ENCODE measurements around the gene ABHD17A. TPM values are rescaled to one million over a fixed set of nuclear protein-coding genes. Genes with fewer than 3 reads are reported as not detected.

The ABHD17A gene
- total RNA-seq, 1 experiment from 2014 or later: 47.5 TPM

GRCh38 chr19:1910177-1910576 lies 24.9 kb upstream of the ABHD17A start:
- no peak overlapping the region for H3K56ac ChIP-seq (ENCODE audit: insufficient read length, low read depth, low read length)
- H4K91ac ChIP-seq (ENCODE audit: insufficient read length, low read depth, low read length): no peak overlapping the region
- peaks cover 4% of the 10 kb centered on the region for H3K79me1 ChIP-seq (ENCODE audit: insufficient read depth, low read depth, low read length, poor library complexity, severe bottlenecking)
- H3K9ac ChIP-seq (ENCODE audit: extremely low read depth, insufficient read length, low read length): no peak overlapping the region
- no CpG with 5 or more reads among the region's 10 CpGs for WGBS (ENCODE audit: extremely low coverage, insufficient read length, low lambda C conversion rate)
- H3K4ac ChIP-seq (ENCODE audit: low read depth, low read length): no peak overlapping the region
- 0 out of 2 replicates have a peak, but pooled peaks cover 2% of the 10 kb centered on the region for H3K4me1 ChIP-seq (ENCODE audit: insufficient read depth, low read length)
- H3K27me3 Mint-ChIP-seq (ENCODE audit: low read depth): no peaks in the 10 kb centered on the region
- no peaks in the 10 kb centered on the region for H3K9me3 ChIP-seq (ENCODE audit: control insufficient read depth, low read depth, low read length)
- H2BK20ac ChIP-seq (ENCODE audit: low read depth, low read length, poor library complexity, severe bottlenecking): no peak overlapping the region
- no peak overlapping the region for H2BK5ac ChIP-seq (ENCODE audit: insufficient read length, low read length)
- H2AK5ac ChIP-seq (ENCODE audit: insufficient read length, low read length): no peak overlapping the region
- peaks cover 11 to 23% (median 15%) of the 10 kb centered on the region in 3 experiments for H3K36me3 Mint-ChIP-seq (ENCODE audit: insufficient read depth in 1 of 3, low read depth in 3 of 3)
- no peak overlapping the region; the same call in 1 of the 2 replicates for H3K14ac ChIP-seq (ENCODE audit: insufficient read depth, low read length)
- no peak overlapping the region for H2BK120ac ChIP-seq (ENCODE audit: low read depth, low read length, poor library complexity, severe bottlenecking)
- no peaks in the 10 kb centered on the region for H3K23me2 ChIP-seq (ENCODE audit: insufficient read length, low read depth, low read length, poor library complexity, severe bottlenecking)
- H3K27ac Mint-ChIP-seq: peak overlapping the region in 2 of 3 experiments; percentile 38 to 87; a peak in 4 of 7 replicates
- H3K9me3 Mint-ChIP-seq: no peaks in the 10 kb centered on the region
- no peak overlapping the region; a peak in 1 of 5 replicates for H3K4me3 Mint-ChIP-seq
- no peak for DNase-seq
- no peak overlapping the region for H3K27ac ChIP-seq (ENCODE audit: insufficient read length, low read depth, low read length)
- H2BK15ac ChIP-seq (ENCODE audit: low read depth, low read length): no peak overlapping the region
- H3K79me2 ChIP-seq (ENCODE audit: insufficient read depth, low read length): peaks cover 17% of the 10 kb centered on the region; the same call in 1 of the 2 replicates
- H3K27me3 ChIP-seq (ENCODE audit: insufficient read depth, low read length): no peaks in the 10 kb centered on the region
- no peak overlapping the region for H3K18ac ChIP-seq (ENCODE audit: insufficient read length, low read depth, low read length)
- H3T11ph ChIP-seq (ENCODE audit: low read length): no peak overlapping the region
- no peaks in the 10 kb centered on the region for H4K20me1 ChIP-seq (ENCODE audit: control insufficient read depth, insufficient read depth, insufficient read length)
- TF ChIP-seq CTCF (conservative IDR thresholded peaks at IDR 0.05): no peak
- no peak overlapping the region for H3K23ac ChIP-seq (ENCODE audit: insufficient read length, low read depth, low read length)
- H3K4me1 Mint-ChIP-seq: peaks cover 3 to 5% of the 10 kb centered on the region in 2 experiments; a peak in 2 of 4 replicates
- no peak overlapping the region for H2BK12ac ChIP-seq (ENCODE audit: insufficient read length, low read depth, low read length)
- H2AFZ ChIP-seq (ENCODE audit: low read length): no peak overlapping the region
- no peak overlapping the region for H3K4me2 ChIP-seq (ENCODE audit: insufficient read depth, insufficient read length, low read length)
- H4K5ac ChIP-seq (ENCODE audit: insufficient read length, low read depth, low read length): no peak overlapping the region
- H4K8ac ChIP-seq (replicated peaks; ENCODE audit: insufficient read length, low read depth, low read length): no peak overlapping the region
